ENCODE results near the gene EIF5. TPM values are rescaled to one million over a fixed set of nuclear protein-coding genes. Genes with fewer than 3 reads are reported as not detected.

The EIF5 gene
- total and polyA plus RNA-seq, 2 of the 8 experiments (the other 6 are each of a cell fraction or from before 2014, with no cell fraction given) = 179 to 323 TPM

- TF ChIP-seq, protein P1, sequence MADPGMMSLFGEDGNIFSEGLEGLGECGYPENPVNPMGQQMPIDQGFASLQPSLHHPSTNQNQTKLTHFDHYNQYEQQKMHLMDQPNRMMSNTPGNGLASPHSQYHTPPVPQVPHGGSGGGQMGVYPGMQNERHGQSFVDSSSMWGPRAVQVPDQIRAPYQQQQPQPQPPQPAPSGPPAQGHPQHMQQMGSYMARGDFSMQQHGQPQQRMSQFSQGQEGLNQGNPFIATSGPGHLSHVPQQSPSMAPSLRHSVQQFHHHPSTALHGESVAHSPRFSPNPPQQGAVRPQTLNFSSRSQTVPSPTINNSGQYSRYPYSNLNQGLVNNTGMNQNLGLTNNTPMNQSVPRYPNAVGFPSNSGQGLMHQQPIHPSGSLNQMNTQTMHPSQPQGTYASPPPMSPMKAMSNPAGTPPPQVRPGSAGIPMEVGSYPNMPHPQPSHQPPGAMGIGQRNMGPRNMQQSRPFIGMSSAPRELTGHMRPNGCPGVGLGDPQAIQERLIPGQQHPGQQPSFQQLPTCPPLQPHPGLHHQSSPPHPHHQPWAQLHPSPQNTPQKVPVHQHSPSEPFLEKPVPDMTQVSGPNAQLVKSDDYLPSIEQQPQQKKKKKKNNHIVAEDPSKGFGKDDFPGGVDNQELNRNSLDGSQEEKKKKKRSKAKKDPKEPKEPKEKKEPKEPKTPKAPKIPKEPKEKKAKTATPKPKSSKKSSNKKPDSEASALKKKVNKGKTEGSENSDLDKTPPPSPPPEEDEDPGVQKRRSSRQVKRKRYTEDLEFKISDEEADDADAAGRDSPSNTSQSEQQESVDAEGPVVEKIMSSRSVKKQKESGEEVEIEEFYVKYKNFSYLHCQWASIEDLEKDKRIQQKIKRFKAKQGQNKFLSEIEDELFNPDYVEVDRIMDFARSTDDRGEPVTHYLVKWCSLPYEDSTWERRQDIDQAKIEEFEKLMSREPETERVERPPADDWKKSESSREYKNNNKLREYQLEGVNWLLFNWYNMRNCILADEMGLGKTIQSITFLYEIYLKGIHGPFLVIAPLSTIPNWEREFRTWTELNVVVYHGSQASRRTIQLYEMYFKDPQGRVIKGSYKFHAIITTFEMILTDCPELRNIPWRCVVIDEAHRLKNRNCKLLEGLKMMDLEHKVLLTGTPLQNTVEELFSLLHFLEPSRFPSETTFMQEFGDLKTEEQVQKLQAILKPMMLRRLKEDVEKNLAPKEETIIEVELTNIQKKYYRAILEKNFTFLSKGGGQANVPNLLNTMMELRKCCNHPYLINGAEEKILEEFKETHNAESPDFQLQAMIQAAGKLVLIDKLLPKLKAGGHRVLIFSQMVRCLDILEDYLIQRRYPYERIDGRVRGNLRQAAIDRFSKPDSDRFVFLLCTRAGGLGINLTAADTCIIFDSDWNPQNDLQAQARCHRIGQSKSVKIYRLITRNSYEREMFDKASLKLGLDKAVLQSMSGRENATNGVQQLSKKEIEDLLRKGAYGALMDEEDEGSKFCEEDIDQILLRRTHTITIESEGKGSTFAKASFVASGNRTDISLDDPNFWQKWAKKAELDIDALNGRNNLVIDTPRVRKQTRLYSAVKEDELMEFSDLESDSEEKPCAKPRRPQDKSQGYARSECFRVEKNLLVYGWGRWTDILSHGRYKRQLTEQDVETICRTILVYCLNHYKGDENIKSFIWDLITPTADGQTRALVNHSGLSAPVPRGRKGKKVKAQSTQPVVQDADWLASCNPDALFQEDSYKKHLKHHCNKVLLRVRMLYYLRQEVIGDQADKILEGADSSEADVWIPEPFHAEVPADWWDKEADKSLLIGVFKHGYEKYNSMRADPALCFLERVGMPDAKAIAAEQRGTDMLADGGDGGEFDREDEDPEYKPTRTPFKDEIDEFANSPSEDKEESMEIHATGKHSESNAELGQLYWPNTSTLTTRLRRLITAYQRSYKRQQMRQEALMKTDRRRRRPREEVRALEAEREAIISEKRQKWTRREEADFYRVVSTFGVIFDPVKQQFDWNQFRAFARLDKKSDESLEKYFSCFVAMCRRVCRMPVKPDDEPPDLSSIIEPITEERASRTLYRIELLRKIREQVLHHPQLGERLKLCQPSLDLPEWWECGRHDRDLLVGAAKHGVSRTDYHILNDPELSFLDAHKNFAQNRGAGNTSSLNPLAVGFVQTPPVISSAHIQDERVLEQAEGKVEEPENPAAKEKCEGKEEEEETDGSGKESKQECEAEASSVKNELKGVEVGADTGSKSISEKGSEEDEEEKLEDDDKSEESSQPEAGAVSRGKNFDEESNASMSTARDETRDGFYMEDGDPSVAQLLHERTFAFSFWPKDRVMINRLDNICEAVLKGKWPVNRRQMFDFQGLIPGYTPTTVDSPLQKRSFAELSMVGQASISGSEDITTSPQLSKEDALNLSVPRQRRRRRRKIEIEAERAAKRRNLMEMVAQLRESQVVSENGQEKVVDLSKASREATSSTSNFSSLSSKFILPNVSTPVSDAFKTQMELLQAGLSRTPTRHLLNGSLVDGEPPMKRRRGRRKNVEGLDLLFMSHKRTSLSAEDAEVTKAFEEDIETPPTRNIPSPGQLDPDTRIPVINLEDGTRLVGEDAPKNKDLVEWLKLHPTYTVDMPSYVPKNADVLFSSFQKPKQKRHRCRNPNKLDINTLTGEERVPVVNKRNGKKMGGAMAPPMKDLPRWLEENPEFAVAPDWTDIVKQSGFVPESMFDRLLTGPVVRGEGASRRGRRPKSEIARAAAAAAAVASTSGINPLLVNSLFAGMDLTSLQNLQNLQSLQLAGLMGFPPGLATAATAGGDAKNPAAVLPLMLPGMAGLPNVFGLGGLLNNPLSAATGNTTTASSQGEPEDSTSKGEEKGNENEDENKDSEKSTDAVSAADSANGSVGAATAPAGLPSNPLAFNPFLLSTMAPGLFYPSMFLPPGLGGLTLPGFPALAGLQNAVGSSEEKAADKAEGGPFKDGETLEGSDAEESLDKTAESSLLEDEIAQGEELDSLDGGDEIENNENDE (IDR thresholded peaks at IDR 0.05; ENCODE audit: insufficient replicate concordance, low read length) = no peak
- TF ChIP-seq SP4 (IDR thresholded peaks at IDR 0.05; ENCODE audit: low read length) (no peak), BACH1 (IDR thresholded peaks at IDR 0.05; ENCODE audit: low read length) (no peak), POLR2AphosphoS5 (IDR thresholded peaks at IDR 0.05; ENCODE audit: low read depth, low read length) (no peak), MAFK (IDR thresholded peaks at IDR 0.05; ENCODE audit: low read depth, low read length) (no peak), CBX8 (IDR thresholded peaks at IDR 0.05; ENCODE audit: borderline replicate concordance, low read depth, low read length) (no peak), GABPA (IDR thresholded peaks at IDR 0.05; ENCODE audit: borderline replicate concordance, insufficient read depth, low read length) (no peak), JUND (IDR thresholded peaks at IDR 0.05; ENCODE audit: low read length) (no peak), SIRT6 (IDR thresholded peaks at IDR 0.05; ENCODE audit: low read length) (no peak), EP300 (IDR thresholded peaks at IDR 0.05; ENCODE audit: borderline replicate concordance in 1 of 2, low read depth in 2 of 2, low read length in 2 of 2) (no peak), ASH2L (IDR thresholded peaks at IDR 0.05; ENCODE audit: low read length) (no peak)
- TF ChIP-seq, protein P2, sequence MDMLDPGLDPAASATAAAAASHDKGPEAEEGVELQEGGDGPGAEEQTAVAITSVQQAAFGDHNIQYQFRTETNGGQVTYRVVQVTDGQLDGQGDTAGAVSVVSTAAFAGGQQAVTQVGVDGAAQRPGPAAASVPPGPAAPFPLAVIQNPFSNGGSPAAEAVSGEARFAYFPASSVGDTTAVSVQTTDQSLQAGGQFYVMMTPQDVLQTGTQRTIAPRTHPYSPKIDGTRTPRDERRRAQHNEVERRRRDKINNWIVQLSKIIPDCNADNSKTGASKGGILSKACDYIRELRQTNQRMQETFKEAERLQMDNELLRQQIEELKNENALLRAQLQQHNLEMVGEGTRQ (IDR thresholded peaks at IDR 0.05; ENCODE audit: low read length) = no peak
Observed at GRCh38 chr14:103298620-103299019, 35.4 kb upstream of the EIF5 start (continued).
